Prostate gland (tissue), 2 donors: ENCODE results near the gene CRYBA2. TPM values are rescaled to one million over a fixed set of nuclear protein-coding genes. Genes with fewer than 3 reads are reported as not detected.

Source experiments
- DNase-seq: peaks from one replicate; pipeline ENCODE4 v3.0.0-alpha.2; 2019; ENCODE audit warnings: low spot score
- H3K27ac ChIP-seq, 2 donors: fragments of 200-600 bp; sonication (generic); 2 replicates each; pipeline ENCODE4 v1.5.1; 2017 to 2019
- H3K27me3 ChIP-seq: fragments of 200-600 bp; sonication (generic); replicated peaks from 2 replicates; pipeline ENCODE4 v1.5.1; 2019; ENCODE audit not compliant: insufficient read depth
- H3K36me3 ChIP-seq, 2 donors: fragments of 200-600 bp; sonication (generic); 1 replicate in 1 of 2; 2 replicates in 1 of 2; pipeline versions ENCODE4 v1.5.1 to v1.8.1; 2017 to 2019
- H3K4me1 ChIP-seq: fragments of 200-600 bp; sonication (generic); replicated peaks from 2 replicates; pipeline ENCODE4 v1.5.1; 2019
- H3K4me3 ChIP-seq, 2 donors: fragments of 200-600 bp; sonication (generic); 2 replicates each; pipeline ENCODE4 v1.5.1; 2017 to 2019
- H3K9me3 ChIP-seq: fragments of 200-600 bp; sonication (generic); 2 replicates; pipeline ENCODE4 v1.5.1; 2017
- CTCF ChIP-seq, 4 experiments: fragments of 200-600 bp in 2 of 4; fragments of 450-650 bp in 2 of 4; sonication (generic) in 2 of 4; IDR thresholded peaks; 1 replicate in 3 of 4; 2 replicates in 1 of 4; pipeline ENCODE4 v1.5.1; 2016 to 2019; ENCODE audit warnings: antibody characterized with exemption in 4 of 4, mild to moderate bottlenecking in 2 of 4, moderate library complexity in 2 of 4
- POLR2A ChIP-seq: fragments of 450-650 bp; IDR thresholded peaks from one replicate; pipeline ENCODE4 v1.6.1; 2016; ENCODE audit warnings: antibody characterized with exemption, mild to moderate bottlenecking
- POLR2AphosphoS5 ChIP-seq: sonication (generic); formaldehyde crosslinking; IDR thresholded peaks from one replicate; pipeline ENCODE4 v1.6.1; 2017; ENCODE audit warnings: antibody characterized with exemption
- WGBS: methylation state at CpG from one replicate; pipeline ENCODE4 v1.1.5; 2018; 5-methylcytosine and 5-hydroxymethylcytosine counted together
- intact Hi-C: fragments of 100-400 bp; cut with DNase I; formaldehyde crosslinking; loops from one replicate; pipeline ENCODE4 v1.14.2; 2022
- total RNA-seq, 2 donors: library from RNA; depleted of rRNA; stranded (reverse); fragments of >200 nt; gene quantifications; one replicate each; pipeline ENCODE4 v1.1.0, GENCODE V29; 2016

CRYBA2 gene
- total RNA-seq, 2 donors from 2014 or later, result 3.0 TPM; not detected in 1

GRCh38 chr2:218981390-218981880 lies 11.8 kb downstream of the CRYBA2 start:
- no peak for DNase-seq
- Histone ChIP-seq H3K4me3 (peak overlapping the region; percentile 0 to 22), H3K36me3 (no peaks in the 10 kb centered on the region), H3K27me3 (peaks cover 17% of the 10 kb centered on the region), H3K9me3 (no peaks in the 10 kb centered on the region), H3K4me1 (peaks cover 4% of the 10 kb centered on the region), H3K27ac (no peak overlapping the region)
- TF ChIP-seq CTCF (IDR thresholded peaks at IDR 0.05) (no peak), POLR2A (no peak), POLR2AphosphoS5 (no peak)
- 5% methylated on average over 44 of the region's 46 CpGs for WGBS
- intact Hi-C loops, result no loop called here

GRCh38 chr2:218980735-218981389 lies 12.4 kb downstream of the CRYBA2 start:
- DNase-seq, result no peak
- TF ChIP-seq POLR2A, result no peak
- TF ChIP-seq POLR2AphosphoS5, result no peak
- TF ChIP-seq CTCF (IDR thresholded peaks at IDR 0.05), result no peak
- WGBS, result 13% methylated on average over 26 of the region's 26 CpGs
- Histone ChIP-seq H3K4me3 (peak overlapping the region in 1 of 2 donors; percentile 22), H3K36me3 (no peaks in the 10 kb centered on the region), H3K27me3 (peaks cover 17% of the 10 kb centered on the region), H3K4me1 (peaks cover 4% of the 10 kb centered on the region), H3K27ac (no peak overlapping the region), H3K9me3 (no peaks in the 10 kb centered on the region)
- intact Hi-C loops, result no loop called here

DNA sequence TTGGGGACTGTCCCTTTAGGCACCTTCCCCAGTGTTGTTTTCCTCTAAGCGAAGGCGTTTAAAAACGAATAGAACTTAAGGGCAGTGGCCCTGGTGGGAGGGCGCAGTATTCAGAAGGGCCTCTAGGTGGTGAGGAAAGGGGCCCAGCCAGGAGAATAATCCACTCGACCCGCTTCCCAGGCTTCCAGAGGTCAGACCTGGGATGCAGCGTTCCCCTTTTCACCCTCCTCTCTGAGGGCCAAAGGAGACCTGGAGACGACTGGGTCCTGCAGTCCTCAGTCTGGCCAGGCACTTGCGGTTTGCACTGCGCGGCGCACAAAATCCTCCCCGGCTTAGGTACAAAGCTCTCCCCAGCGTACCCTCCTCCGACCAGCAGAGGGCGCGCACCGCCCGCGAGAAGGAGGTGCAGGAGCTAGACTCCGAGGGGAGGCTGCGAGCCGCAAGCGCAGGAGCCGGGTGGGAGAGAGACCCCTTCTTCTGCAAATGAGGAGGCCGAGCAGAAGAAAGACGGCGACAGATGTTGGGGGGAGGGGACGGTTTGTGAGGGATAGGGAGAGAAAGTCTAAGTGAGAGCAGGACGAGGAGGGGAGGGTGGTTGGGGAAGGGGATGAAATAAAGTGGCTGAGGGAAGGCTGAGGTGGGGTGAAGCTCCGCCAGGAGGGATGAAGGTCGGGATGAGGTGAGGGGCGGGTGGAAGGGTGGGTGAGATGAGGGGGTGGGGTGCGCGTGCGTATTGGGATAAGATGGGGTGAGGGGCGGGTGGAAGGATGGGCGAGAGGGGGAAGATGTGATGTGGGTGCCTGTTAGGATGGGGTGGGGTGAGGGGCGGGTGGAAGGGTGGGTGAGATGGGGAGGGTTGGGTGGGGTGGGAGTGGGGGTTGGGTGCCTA lies 13.1 kb downstream of the CRYBA2 start:
- intact Hi-C loops, result no loop called here
- Histone ChIP-seq H3K4me3 (no peak overlapping the region), H3K36me3 (no peaks in the 10 kb centered on the region), H3K9me3 (no peaks in the 10 kb centered on the region), H3K27me3 (peaks cover 17% of the 10 kb centered on the region), H3K27ac (no peak overlapping the region), H3K4me1 (peaks cover 4% of the 10 kb centered on the region)
- 2% methylated on average over 39 of the region's 39 CpGs for WGBS
- TF ChIP-seq POLR2AphosphoS5, result peak; percentile 48
- no peak for TF ChIP-seq POLR2A
- peak; percentile 79 to 89 (median 88) for TF ChIP-seq CTCF (IDR thresholded peaks at IDR 0.05)
- DNase-seq, result peak; percentile 77

DNA sequence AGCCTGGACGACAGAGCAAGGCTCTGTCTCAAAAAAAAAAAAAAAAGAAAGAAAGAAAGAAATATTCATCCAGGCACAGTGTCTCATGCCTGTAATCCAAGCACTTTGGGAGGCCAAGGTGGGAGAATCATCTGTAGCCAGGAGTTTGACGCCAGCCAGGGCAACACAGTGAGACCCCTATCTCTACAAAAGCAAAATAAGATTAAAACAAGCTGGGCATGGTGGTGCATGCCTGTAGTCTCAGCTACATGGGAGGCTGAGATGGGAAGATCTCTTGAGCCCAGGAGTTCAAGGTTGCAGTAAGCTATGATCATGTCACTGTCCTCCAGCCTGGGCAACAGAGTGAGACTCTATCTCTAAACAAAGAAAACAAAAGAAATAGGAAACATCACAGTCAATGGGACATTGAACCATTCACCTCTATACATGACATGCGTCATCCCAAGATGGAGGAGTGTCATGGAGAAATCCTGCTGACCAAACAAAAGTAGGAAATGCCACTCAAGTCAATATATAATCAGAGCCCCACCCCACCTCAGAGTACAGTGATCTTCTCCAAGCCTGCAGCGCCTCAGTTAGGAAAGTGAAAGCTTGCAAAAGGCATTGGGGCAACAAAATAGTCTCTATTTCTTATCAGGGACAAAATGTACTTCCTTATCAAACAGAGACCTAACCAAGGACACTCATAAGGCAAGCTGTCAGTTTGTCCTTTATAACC lies 18.0 kb downstream of the CRYBA2 start:
- no peaks in the 10 kb centered on the region for H3K36me3 ChIP-seq
- no peak overlapping the region for H3K4me3 ChIP-seq
- no peaks in the 10 kb centered on the region for H3K27me3 ChIP-seq
- H3K9me3 ChIP-seq, result no peaks in the 10 kb centered on the region
- TF ChIP-seq CTCF (IDR thresholded peaks at IDR 0.05), result no peak
- no peak for TF ChIP-seq POLR2A
- peak; percentile 42 for TF ChIP-seq POLR2AphosphoS5
- no peak for DNase-seq
- H3K4me1 ChIP-seq, result peaks cover 4% of the 10 kb centered on the region
- 67% methylated on average over 4 of the region's 4 CpGs for WGBS
- no peak overlapping the region for H3K27ac ChIP-seq
- intact Hi-C loops, result no loop called here
